GDM1 (cell line): ENCODE data around the gene BBC3.

Source experiments
- DNase-seq: peaks from one replicate; lab custom pipeline; 2025; lab: John Stamatoyannopoulos, UW

The BBC3 gene

GRCh38 chr19:47195434-47195833 is 35.6 kb downstream of the BBC3 start:
- no peak for DNase-seq

- DNase-seq = no peak
Observed at GRCh38 chr19:47190167-47190727, 40.8 kb downstream of the BBC3 start.

- DNase-seq = no peak
Observed at GRCh38 chr19:47188507-47189033, 42.4 kb downstream of the BBC3 start.

GRCh38 chr19:47187797-47188196 is 43.2 kb downstream of the BBC3 start:
- DNase-seq = no peak

- no peak for DNase-seq
Observed at GRCh38 chr19:47187335-47187655, 43.7 kb downstream of the BBC3 start.

GRCh38 chr19:47186446-47187334 is 44.3 kb downstream of the BBC3 start:
- no peak for DNase-seq

GRCh38 chr19:47183601-47184000 is 47.4 kb downstream of the BBC3 start:
- DNase-seq = no peak

GRCh38 chr19:47179653-47180310 is 51.2 kb downstream of the BBC3 start:
- no peak for DNase-seq

- no peak for DNase-seq
Observed at GRCh38 chr19:47176627-47177090, 54.3 kb downstream of the BBC3 start.

- no peak for DNase-seq
Observed at GRCh38 chr19:47176071-47176626, 54.9 kb downstream of the BBC3 start.

- no peak for DNase-seq
Observed at GRCh38 chr19:47172666-47173455, 58.1 kb downstream of the BBC3 start.
